ENCODE data around the gene CR1L.

DNA sequence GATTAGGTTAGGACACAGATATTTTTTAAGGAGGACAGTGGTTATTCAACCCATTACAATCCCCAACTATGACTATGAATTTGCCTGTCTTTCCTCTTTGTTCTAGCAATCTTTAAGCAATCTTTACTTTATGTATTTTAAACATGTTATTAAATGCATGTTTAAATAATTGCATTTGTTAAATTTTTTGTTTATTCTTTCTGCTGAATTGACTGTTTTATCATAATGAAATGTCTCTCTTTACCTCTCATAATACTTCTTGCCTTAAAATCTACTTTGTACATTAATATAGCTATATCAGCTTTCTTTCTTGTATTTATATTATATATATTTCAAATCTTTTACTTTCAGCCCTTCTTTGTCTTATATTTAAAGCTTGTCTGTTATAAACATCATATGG lies 46.1 kb downstream of the CR1L start:
- TF ChIP-seq, protein P1, sequence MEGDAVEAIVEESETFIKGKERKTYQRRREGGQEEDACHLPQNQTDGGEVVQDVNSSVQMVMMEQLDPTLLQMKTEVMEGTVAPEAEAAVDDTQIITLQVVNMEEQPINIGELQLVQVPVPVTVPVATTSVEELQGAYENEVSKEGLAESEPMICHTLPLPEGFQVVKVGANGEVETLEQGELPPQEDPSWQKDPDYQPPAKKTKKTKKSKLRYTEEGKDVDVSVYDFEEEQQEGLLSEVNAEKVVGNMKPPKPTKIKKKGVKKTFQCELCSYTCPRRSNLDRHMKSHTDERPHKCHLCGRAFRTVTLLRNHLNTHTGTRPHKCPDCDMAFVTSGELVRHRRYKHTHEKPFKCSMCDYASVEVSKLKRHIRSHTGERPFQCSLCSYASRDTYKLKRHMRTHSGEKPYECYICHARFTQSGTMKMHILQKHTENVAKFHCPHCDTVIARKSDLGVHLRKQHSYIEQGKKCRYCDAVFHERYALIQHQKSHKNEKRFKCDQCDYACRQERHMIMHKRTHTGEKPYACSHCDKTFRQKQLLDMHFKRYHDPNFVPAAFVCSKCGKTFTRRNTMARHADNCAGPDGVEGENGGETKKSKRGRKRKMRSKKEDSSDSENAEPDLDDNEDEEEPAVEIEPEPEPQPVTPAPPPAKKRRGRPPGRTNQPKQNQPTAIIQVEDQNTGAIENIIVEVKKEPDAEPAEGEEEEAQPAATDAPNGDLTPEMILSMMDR (conservative IDR thresholded peaks at IDR 0.05; ENCODE audit: low read depth, low read length) = no peak
- no peak for TF ChIP-seq EZH2 (IDR thresholded peaks at IDR 0.05; ENCODE audit: borderline replicate concordance, low read depth, low read length, poor library complexity, severe bottlenecking)

All from A673 (cell line).